Natural killer cell (primary cell): ENCODE data around the gene MED23. TPM values are rescaled to one million over a fixed set of nuclear protein-coding genes. Genes with fewer than 3 reads are reported as not detected.

ENCODE experiments used
- ATAC-seq, 3 donors: fragments of 150-1000 bp in 2 of 3; fragments of 200-7000 bp in 1 of 3; cut with Tn5 transposase; 1 replicate in 1 of 3; 2 replicates in 2 of 3; pipeline ENCODE4 v1.10.0; 2021; ENCODE audit warnings: mild to moderate bottlenecking in 2 of 3, moderate library complexity in 2 of 3
- DNase-seq, 2 donors: peaks; one replicate each; pipeline versions ENCODE4 v3.0.0 to v3.0.0-alpha.2; 2013 to 2021; ENCODE audit warnings: mixed read lengths in 1 of 2
- H3K27ac ChIP-seq: one replicate; pipeline ENCODE4 v1.5.1; 2013; ENCODE audit warnings: mild to moderate bottlenecking, low read length
- H3K27me3 ChIP-seq: one replicate; pipeline ENCODE4 v1.6.1; 2013; ENCODE audit warnings: low read length; ENCODE audit not compliant: control insufficient read depth, insufficient read depth
- H3K36me3 ChIP-seq: one replicate; pipeline ENCODE4 v1.6.1; 2013; ENCODE audit warnings: low read length; ENCODE audit not compliant: control insufficient read depth, insufficient read depth
- H3K4me1 ChIP-seq: one replicate; pipeline ENCODE4 v1.6.1; 2013; ENCODE audit warnings: low read length; ENCODE audit not compliant: control insufficient read depth, insufficient read depth
- H3K4me3 ChIP-seq: one replicate; pipeline ENCODE4 v1.5.1; 2013; ENCODE audit warnings: low read length
- H3K9me3 ChIP-seq: one replicate; pipeline ENCODE4 v1.6.1; 2013; ENCODE audit warnings: low read length; ENCODE audit not compliant: control insufficient read depth, insufficient read depth
- H3K27ac Mint-ChIP-seq, 2 donors: one replicate each; pipeline ENCODE4 v1.8.0; 2022; ENCODE audit warnings: mild to moderate bottlenecking in 2 of 2, mixed read lengths in 2 of 2, moderate library complexity in 1 of 2
- H3K27me3 Mint-ChIP-seq, 2 donors: one replicate each; pipeline ENCODE4 v1.8.0; 2022; ENCODE audit warnings: low read depth in 2 of 2, mixed read lengths in 2 of 2
- H3K36me3 Mint-ChIP-seq: one replicate; pipeline ENCODE4 v1.8.0; 2022; ENCODE audit warnings: mixed read lengths
- H3K4me1 Mint-ChIP-seq, 2 donors: one replicate each; pipeline ENCODE4 v1.8.0; 2022; ENCODE audit warnings: mixed read lengths in 2 of 2
- H3K4me3 Mint-ChIP-seq: one replicate; pipeline ENCODE4 v1.8.0; 2022; ENCODE audit warnings: mild to moderate bottlenecking, moderate library complexity, mixed read lengths
- H3K9me3 Mint-ChIP-seq, 2 donors: one replicate each; pipeline ENCODE4 v1.8.0; 2022; ENCODE audit warnings: mixed read lengths in 2 of 2
- CTCF ChIP-seq: fragments of 200-600 bp; IDR thresholded peaks from one replicate; pipeline ENCODE4 v1.8.0; 2022; ENCODE audit warnings: antibody characterized with exemption
- WGBS: methylation state at CpG from one replicate; pipeline ENCODE4 v1.1.7; 2013; ENCODE audit warnings: missing lambda C conversion rate; ENCODE audit not compliant: insufficient coverage; 5-methylcytosine and 5-hydroxymethylcytosine counted together
- intact Hi-C: fragments of 100-400 bp; cut with micrococcal nuclease; formaldehyde crosslinking; loops from one replicate; pipeline ENCODE4 v1.14.2; 2022
- total RNA-seq, 4 donors: library from RNA; stranded (reverse); fragments of 120-200 nt in 1 of 4; gene quantifications; one replicate each; pipeline versions ENCODE4 v1.2.3 to v1.2.4, GENCODE V29; 2013 to 2022

MED23 gene
- total RNA-seq, 3 donors from 2014 or later (not counting 1 experiment from before 2014, with no cell fraction given): 63.8 to 71.2 (median 67.4) TPM

- Mint-ChIP-seq H3K4me3 (no peak overlapping the region), H3K27me3 (peaks cover 0 to under 1% of the 10 kb centered on the region in 2 donors), H3K27ac (no peak overlapping the region), H3K9me3 (no peaks in the 10 kb centered on the region), H3K4me1 (no peaks in the 10 kb centered on the region), H3K36me3 (no peaks in the 10 kb centered on the region)
- Histone ChIP-seq H3K4me3 (no peak overlapping the region), H3K27ac (no peak overlapping the region), H3K27me3 (no peaks in the 10 kb centered on the region), H3K9me3 (no peaks in the 10 kb centered on the region), H3K36me3 (no peaks in the 10 kb centered on the region), H3K4me1 (peaks cover 3% of the 10 kb centered on the region)
- no peak for ATAC-seq
- DNase-seq: no peak
- TF ChIP-seq CTCF: no peak
- intact Hi-C loops: no loop called here
- 83% methylated on average over 3 of the region's 3 CpGs for WGBS
Measured at GRCh38 chr6:131654326-131654725, 26.3 kb upstream of the MED23 start.

- Mint-ChIP-seq H3K9me3 (no peaks in the 10 kb centered on the region), H3K27me3 (peaks cover 0 to 4% of the 10 kb centered on the region in 2 donors), H3K27ac (no peak overlapping the region), H3K36me3 (no peaks in the 10 kb centered on the region), H3K4me1 (no peaks in the 10 kb centered on the region), H3K4me3 (no peak overlapping the region)
- intact Hi-C loops: no loop called here
- Histone ChIP-seq H3K27ac (no peak overlapping the region), H3K36me3 (no peaks in the 10 kb centered on the region), H3K4me3 (no peak overlapping the region), H3K4me1 (no peaks in the 10 kb centered on the region), H3K27me3 (no peaks in the 10 kb centered on the region), H3K9me3 (no peaks in the 10 kb centered on the region)
- ATAC-seq: no peak
- 86% methylated on average over 5 of the region's 5 CpGs for WGBS
- TF ChIP-seq CTCF: no peak
- no peak for DNase-seq
Measured at GRCh38 chr6:131652472-131652871, 24.4 kb upstream of the MED23 start.

GRCh38 chr6:131651782-131652181 lies 23.7 kb upstream of the MED23 start:
- no peaks in the 10 kb centered on the region for H3K27me3 ChIP-seq
- no peaks in the 10 kb centered on the region for H3K9me3 ChIP-seq
- TF ChIP-seq CTCF: no peak
- Mint-ChIP-seq H3K9me3 (no peaks in the 10 kb centered on the region), H3K27ac (no peak overlapping the region), H3K36me3 (no peaks in the 10 kb centered on the region), H3K27me3 (peaks cover 0 to 4% of the 10 kb centered on the region in 2 donors), H3K4me1 (no peaks in the 10 kb centered on the region), H3K4me3 (no peak overlapping the region)
- no peaks in the 10 kb centered on the region for H3K36me3 ChIP-seq
- intact Hi-C loops: no loop called here
- ATAC-seq (no peak), DNase-seq (no peak)
- no peak overlapping the region for H3K4me3 ChIP-seq
- no peaks in the 10 kb centered on the region for H3K4me1 ChIP-seq
- H3K27ac ChIP-seq: no peak overlapping the region

- no peak for TF ChIP-seq CTCF
- Histone ChIP-seq H3K27ac (no peak overlapping the region), H3K4me3 (no peak overlapping the region), H3K36me3 (no peaks in the 10 kb centered on the region), H3K9me3 (no peaks in the 10 kb centered on the region), H3K27me3 (no peaks in the 10 kb centered on the region), H3K4me1 (no peaks in the 10 kb centered on the region)
- Mint-ChIP-seq H3K27ac (no peak overlapping the region), H3K9me3 (no peaks in the 10 kb centered on the region), H3K36me3 (no peaks in the 10 kb centered on the region), H3K27me3 (peaks cover 0 to 4% of the 10 kb centered on the region in 2 donors), H3K4me1 (no peaks in the 10 kb centered on the region), H3K4me3 (no peak overlapping the region)
- DNase-seq (no peak), ATAC-seq (no peak)
- intact Hi-C loops: no loop called here
Measured at GRCh38 chr6:131646249-131646670, 18.2 kb upstream of the MED23 start.
